ENCODE measurements around the gene GRB10. TPM values are rescaled to one million over a fixed set of nuclear protein-coding genes. Genes with fewer than 3 reads are reported as not detected.

GRB10 gene
- total RNA-seq, 1 donor from 2014 or later = 33.9 TPM

- TF ChIP-seq EZH2phosphoT487 (IDR thresholded peaks at IDR 0.05) (no peak), EZH2 (IDR thresholded peaks at IDR 0.05) (no peak), CTCF (IDR thresholded peaks at IDR 0.05) (no peak)
- no peak overlapping the region for H3K4me2 ChIP-seq
- no peak overlapping the region for H3K27ac Mint-ChIP-seq
- peaks cover 5% of the 10 kb centered on the region for H3K27me3 Mint-ChIP-seq (ENCODE audit: insufficient read depth, low read depth)
- peaks cover 35% of the 10 kb centered on the region for H3K36me3 Mint-ChIP-seq
- H3K27ac ChIP-seq = no peak overlapping the region
- no peak overlapping the region for H3K9ac ChIP-seq
- peaks cover 4% of the 10 kb centered on the region for H3K4me1 ChIP-seq
- no peak for DNase-seq (ENCODE audit: low spot score)
- no peak overlapping the region for H3K4me3 ChIP-seq
- H3K4me1 Mint-ChIP-seq = peaks cover 20% of the 10 kb centered on the region
- H3K9me3 ChIP-seq (ENCODE audit: low read depth) = no peaks in the 10 kb centered on the region
- H3K4me3 Mint-ChIP-seq = no peak overlapping the region
- no peak overlapping the region for H2AFZ ChIP-seq (replicated peaks)
- no peaks in the 10 kb centered on the region for H3F3A ChIP-seq (ENCODE audit: low read depth)
- H4K20me1 ChIP-seq (ENCODE audit: low read depth) = no peaks in the 10 kb centered on the region
- H3K9me3 Mint-ChIP-seq = no peaks in the 10 kb centered on the region
- no peaks in the 10 kb centered on the region for H3K36me3 ChIP-seq
- H3K79me2 ChIP-seq (ENCODE audit: low read depth) = no peaks in the 10 kb centered on the region
- no peaks in the 10 kb centered on the region for H3K27me3 ChIP-seq
These were observed 183.3 kb downstream of the GRB10 start for GRCh38 chr7:50599385-50599784.

DNA sequence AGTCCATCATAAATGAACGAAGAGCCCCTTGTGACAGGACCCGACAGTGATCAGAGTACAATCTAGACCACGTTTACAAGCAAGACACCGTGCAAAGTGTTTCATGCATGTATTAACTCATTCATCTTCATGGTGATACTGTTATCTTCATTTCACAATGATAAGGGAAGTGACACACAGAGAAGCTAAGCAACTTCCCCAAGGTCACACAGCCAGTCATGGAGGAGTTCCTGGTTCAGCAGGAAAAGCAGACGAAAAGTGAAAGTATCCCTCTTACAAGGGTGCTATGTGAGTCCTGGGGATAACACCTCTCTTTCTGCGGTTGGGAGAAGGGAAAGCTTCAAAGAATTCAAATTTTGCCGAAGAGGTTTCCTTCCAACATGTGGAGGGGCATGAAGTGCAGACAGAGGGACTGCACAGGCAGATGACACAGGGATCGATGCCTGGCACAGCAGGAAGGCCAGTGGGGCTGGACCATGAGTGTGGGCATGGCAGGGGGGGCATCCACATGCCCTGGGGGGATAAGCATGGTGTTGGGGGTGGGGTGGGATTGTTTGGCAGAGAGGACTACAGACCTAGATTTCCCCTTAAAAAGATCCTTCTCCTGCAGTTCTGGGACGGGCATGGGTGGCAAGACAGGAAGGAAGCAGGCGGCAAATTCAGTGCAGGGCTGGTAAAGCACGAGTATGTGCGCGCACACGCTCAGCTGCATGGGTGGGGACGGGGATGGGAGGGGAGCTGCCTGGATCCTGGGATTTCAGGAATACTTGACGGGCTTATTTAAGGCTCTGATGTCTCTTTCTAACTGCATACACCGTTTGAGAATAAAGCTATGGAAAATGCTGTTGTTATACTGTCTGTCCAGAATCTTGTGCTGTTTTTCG lies 184.0 kb downstream of the GRB10 start:
- Histone ChIP-seq H3K27me3 (no peaks in the 10 kb centered on the region), H3K9ac (no peak overlapping the region), H3K9me3 (ENCODE audit: low read depth) (no peaks in the 10 kb centered on the region), H3K4me1 (peaks cover 7% of the 10 kb centered on the region), H2AFZ (replicated peaks) (no peak overlapping the region), H3K79me2 (ENCODE audit: low read depth) (no peaks in the 10 kb centered on the region), H3K4me3 (no peak overlapping the region), H3K36me3 (no peaks in the 10 kb centered on the region), H3K4me2 (no peak overlapping the region), H4K20me1 (ENCODE audit: low read depth) (no peaks in the 10 kb centered on the region), H3F3A (ENCODE audit: low read depth) (no peaks in the 10 kb centered on the region), H3K27ac (no peak overlapping the region)
- Mint-ChIP-seq H3K4me3 (no peak overlapping the region), H3K27me3 (ENCODE audit: insufficient read depth, low read depth) (peaks cover 5% of the 10 kb centered on the region), H3K36me3 (peaks cover 32% of the 10 kb centered on the region), H3K4me1 (peaks cover 21% of the 10 kb centered on the region), H3K9me3 (no peaks in the 10 kb centered on the region), H3K27ac (peak overlapping the region; percentile 80)
- TF ChIP-seq EZH2phosphoT487 (IDR thresholded peaks at IDR 0.05) (no peak), CTCF (IDR thresholded peaks at IDR 0.05) (no peak), EZH2 (IDR thresholded peaks at IDR 0.05) (no peak)
- DNase-seq (ENCODE audit: low spot score) = no peak

DNA sequence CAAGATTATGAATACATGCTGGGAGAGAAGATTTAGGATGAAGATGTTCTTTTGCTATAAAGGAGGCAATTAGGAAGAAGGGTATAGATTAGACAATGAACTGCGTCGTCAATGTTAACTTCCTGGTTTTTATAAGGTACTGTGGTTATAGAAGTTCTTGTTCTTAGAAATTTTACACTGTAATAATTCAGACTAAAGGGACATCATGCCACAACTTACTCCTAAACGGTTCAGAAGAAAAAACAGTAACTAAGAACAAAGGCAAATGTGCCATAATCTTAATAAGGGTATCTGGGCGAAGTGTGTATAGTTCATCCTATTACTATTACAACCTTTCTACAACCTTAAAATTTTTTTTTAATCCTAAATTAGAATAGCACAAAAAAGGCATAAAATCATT lies 186.2 kb downstream of the GRB10 start:
- Mint-ChIP-seq H3K9me3 (no peaks in the 10 kb centered on the region), H3K27ac (no peak overlapping the region), H3K27me3 (ENCODE audit: insufficient read depth, low read depth) (peaks cover 3% of the 10 kb centered on the region), H3K4me1 (peaks cover 41% of the 10 kb centered on the region), H3K36me3 (peaks cover 42% of the 10 kb centered on the region), H3K4me3 (no peak overlapping the region)
- H3K79me2 ChIP-seq (ENCODE audit: low read depth) = no peaks in the 10 kb centered on the region
- H3K27ac ChIP-seq = no peak overlapping the region
- no peak overlapping the region for H2AFZ ChIP-seq (replicated peaks)
- no peaks in the 10 kb centered on the region for H3K27me3 ChIP-seq
- no peak overlapping the region for H3K4me3 ChIP-seq
- TF ChIP-seq EZH2phosphoT487 (IDR thresholded peaks at IDR 0.05) = no peak
- H3K36me3 ChIP-seq = no peaks in the 10 kb centered on the region
- H4K20me1 ChIP-seq (ENCODE audit: low read depth) = no peaks in the 10 kb centered on the region
- H3K9ac ChIP-seq = no peak overlapping the region
- H3K9me3 ChIP-seq (ENCODE audit: low read depth) = no peaks in the 10 kb centered on the region
- H3K4me1 ChIP-seq = peaks cover 16% of the 10 kb centered on the region
- H3F3A ChIP-seq (ENCODE audit: low read depth) = no peaks in the 10 kb centered on the region
- DNase-seq (ENCODE audit: low spot score) = no peak
- H3K4me2 ChIP-seq = no peak overlapping the region

DNA sequence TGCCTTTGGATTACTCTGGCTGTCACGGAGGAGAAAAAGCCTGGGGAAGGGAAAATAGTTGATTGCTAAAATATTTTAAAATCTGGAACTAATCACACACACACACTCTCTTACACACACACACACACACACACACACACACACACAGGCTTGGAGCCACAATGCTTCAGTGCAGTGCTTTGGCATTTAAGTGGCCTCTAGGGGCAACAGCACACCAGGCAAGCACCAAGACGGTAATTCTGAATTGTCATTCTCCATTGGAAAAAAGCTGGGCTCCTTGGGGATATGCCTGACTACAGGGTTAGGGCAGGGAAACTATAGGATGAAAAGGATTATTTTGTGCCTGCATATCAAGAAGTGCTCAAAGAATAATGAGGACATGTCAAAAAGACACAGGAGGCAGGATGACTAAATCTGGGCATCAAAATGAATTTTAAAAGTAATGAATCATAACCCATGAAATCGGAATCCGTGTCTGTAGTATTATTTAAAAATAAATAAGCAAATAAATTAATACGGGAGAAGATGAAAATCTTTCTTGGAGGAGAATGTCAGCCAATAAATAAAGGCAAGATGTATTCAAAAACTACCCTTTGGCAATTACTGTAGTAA lies 187.1 kb downstream of the GRB10 start:
- Histone ChIP-seq H2AFZ (replicated peaks) (no peak overlapping the region), H3K27me3 (no peaks in the 10 kb centered on the region), H3K79me2 (ENCODE audit: low read depth) (no peaks in the 10 kb centered on the region), H3K9me3 (ENCODE audit: low read depth) (no peaks in the 10 kb centered on the region), H3K36me3 (no peaks in the 10 kb centered on the region), H3K4me3 (no peak overlapping the region), H4K20me1 (ENCODE audit: low read depth) (no peaks in the 10 kb centered on the region), H3K27ac (no peak overlapping the region), H3F3A (ENCODE audit: low read depth) (peaks cover 3% of the 10 kb centered on the region), H3K4me1 (peaks cover 21% of the 10 kb centered on the region), H3K4me2 (no peak overlapping the region), H3K9ac (no peak overlapping the region)
- peak; percentile 66 for DNase-seq (ENCODE audit: low spot score)
- no peaks in the 10 kb centered on the region for H3K9me3 Mint-ChIP-seq
- peaks cover 48% of the 10 kb centered on the region for H3K4me1 Mint-ChIP-seq
- peaks cover 50% of the 10 kb centered on the region for H3K36me3 Mint-ChIP-seq
- peak; percentile 58 for TF ChIP-seq CTCF (IDR thresholded peaks at IDR 0.05)
- TF ChIP-seq EZH2 (IDR thresholded peaks at IDR 0.05) = no peak
- peaks cover 6% of the 10 kb centered on the region for H3K27me3 Mint-ChIP-seq (ENCODE audit: insufficient read depth, low read depth)
- no peak overlapping the region for H3K27ac Mint-ChIP-seq
- no peak overlapping the region for H3K4me3 Mint-ChIP-seq

Measured in neural progenitor cell (in vitro differentiated cells).